ENCODE data around the gene SEM1.
A peak's percentile ranks its signal among the peaks of the same experiment; 100 is the strongest.
"Not testable (repeated sequence)": the region's sequence is repeated elsewhere in the genome, so short reads cannot be mapped to it uniquely, and the experiment has no call there.

SEM1 gene

DNA sequence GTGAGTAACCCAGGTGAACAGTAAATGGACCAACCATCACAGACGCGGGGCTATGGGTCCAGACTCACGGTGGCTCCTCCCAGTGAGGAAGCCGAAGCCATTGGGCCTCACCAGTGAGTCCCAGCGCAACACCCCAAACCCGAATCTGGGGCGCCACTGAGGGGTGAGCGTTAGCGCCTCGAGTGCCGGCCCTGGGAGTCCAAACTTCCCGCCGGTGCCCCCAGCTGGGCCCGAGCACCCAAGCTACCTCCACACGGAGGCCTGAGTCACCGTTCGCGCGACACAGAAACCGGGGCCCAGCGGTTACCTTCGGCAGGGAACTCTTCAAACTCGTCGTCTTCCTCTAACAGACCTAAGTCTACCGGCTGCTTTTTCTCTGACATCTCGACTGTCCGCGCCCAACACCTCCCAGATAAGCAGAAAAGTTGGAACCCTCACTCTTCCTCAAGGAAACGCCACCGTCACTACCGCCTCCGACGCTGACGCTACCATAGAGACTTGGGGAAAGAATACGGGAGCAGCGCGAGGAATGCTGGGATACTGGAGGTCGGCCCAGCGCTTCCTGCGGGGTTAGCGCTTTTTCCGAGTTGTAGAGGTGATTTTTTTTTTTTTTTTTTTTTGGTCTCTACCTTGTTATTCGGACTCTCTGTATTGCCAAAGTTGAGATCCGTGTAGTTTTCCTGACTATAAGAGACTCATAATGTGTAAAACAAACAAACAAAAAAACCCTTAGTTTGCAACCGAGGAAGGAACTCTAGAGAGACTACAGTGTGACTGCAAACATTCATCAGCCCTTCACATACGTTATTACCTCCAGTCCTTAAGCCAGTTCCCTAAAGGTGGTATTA is at the start of gene SEM1:
SEM1 (minus strand) TSS at position 466 of the 848 bp plus-strand sequence; CDS start at position 383, 83 bp downstream.
- peak; percentile 75 for DNase-seq (ENCODE audit: low spot score)

DNA sequence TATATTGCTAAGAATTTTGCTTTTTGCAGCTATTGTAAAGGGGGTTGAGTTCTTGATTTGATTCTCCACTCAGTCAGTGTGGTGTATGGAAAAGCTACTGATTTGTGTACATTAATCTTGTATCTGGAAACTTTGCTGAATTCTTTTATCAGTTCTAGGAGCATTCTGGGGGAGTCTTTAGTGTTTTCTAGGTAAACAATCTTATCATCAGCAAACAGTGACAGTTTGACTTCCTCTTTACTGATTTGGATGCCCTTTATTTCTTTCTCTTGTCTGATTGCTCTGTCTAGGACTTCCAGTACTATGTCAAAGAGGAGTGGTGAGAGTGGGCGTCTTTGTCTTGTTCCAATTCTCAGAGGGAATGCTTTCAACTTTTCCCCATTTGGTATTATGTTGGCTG is 48.2 kb upstream of the SEM1 start:
- not testable (repeated sequence) for DNase-seq (ENCODE audit: low spot score)

DNA sequence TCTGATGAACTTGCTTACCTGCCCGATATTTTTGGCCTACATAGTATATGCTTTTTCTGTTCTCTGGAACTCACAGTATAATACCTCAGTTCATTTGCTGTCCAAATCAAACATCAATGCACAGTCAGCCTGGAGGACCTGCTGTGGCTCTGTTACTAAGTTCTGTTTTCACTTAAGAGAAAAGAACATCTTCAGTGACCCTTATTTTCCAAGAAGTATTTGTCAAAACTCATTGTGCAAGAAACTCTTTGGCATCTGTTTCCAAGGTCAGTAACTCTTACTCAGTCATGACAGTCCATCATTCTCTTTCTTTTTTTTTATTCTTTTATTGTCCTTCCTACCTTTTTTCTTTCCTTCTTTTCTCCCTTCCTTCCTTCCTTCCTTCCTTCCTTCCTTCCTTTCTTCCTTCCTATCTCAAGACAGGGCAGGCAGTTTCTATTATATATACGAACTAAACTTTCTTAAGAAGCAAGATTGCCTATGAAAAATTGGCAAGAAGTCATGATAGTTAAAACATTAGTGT is 37.8 kb upstream of the SEM1 start:
- DNase-seq (ENCODE audit: low spot score): no peak

DNA sequence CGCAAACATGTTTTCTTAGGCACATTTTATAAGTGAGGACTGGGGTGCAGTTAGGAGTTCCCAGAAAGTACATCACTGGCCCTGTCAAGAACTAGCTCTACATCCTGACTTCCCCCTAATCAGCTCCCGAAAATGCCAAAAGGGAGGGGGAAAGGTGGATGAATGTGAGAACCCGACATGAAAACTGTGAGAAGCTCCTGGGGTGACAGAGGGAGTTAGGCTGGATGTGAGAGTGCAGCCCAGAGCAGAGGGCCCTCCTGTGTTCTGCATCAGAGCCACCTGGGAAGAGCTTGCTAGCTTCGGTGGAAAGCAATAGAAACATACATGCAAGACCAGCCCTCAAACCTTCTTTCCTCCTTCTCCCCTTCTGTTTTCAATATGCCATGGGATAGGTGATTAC is 30.5 kb upstream of the SEM1 start:
- no peak for DNase-seq (ENCODE audit: low spot score)

DNA sequence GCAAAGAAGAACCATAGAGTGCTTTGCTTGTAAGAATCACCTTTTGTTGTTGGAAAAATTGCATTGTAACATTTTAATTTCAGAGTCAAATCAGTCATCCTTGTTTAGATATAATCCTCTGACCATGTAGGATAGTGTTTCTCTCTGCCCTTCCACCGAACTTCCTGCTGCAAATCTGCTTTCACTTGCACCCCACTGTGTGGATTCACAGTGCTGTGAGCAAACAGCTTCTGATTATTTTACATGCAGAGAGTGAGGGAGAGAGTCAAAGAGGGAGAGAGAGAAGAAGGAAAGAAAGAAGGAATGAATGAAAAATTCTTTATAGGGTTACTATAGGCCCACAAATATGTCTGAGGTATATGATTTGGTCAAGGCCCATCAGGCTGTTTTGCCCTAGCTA is 30.0 kb upstream of the SEM1 start:
- DNase-seq (ENCODE audit: low spot score): no peak

DNA sequence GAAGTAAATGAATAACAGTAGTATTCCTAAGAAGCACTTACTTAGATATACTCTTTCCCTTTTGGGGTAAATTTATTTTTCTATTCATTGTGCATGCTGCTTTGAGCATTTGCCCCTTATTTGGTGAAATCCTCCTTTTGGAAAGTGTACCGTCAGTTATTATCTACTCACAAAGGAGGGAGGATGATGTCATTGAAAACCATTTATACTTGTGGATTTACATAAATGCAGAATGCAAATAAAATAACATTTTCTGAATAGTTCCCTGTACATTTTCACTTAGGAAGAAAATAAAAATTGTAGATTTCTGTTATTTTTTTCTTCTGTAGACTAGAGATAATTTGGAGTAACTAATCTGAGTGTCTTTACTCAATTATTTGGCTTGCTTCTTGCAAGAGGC is 29.5 kb upstream of the SEM1 start:
- no peak for DNase-seq (ENCODE audit: low spot score)

DNA sequence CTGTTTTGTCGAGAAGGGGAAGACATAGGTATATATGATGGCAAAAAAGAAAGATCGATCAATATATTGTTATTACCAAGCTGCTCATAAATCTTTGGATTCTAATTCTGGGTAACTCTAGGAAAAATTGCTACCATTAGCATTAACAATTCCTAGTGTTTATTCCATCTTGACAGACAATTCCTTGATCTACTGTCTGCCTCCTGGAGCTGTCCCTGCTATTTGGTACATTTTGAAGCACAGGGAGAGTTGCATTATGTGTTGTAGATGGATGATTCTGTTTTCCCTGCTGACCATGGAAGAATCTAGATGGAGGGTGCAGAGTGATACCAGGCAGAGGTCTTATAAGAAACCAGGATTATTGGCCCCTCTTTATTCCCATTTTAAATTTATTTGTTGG is 29.1 kb upstream of the SEM1 start:
- DNase-seq (ENCODE audit: low spot score): no peak

DNA sequence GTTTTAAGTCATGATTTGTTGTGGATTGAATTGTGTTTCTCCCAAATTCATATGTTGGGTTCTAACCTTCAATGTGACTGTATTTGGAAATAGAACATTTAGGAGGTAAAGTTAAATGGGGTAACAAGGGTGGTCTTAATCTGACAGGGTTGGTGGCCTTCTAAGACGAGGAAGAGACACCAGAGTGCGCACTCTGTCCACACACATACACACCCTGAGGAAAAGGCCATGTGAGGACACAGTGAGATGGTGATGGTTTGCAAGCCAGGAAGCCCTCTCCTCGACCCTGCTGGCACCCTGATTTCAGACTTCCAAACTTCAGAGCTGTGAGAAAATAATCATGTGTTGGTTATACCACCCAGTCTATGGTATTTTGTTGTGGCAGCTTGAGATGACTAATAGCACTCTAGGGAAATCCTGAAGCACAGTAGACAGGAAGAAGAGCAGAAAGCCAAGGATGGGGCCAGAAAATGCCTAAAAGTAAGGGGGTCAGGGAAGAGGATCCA is 28.0 kb upstream of the SEM1 start:
- no peak for DNase-seq (ENCODE audit: low spot score)

DNA sequence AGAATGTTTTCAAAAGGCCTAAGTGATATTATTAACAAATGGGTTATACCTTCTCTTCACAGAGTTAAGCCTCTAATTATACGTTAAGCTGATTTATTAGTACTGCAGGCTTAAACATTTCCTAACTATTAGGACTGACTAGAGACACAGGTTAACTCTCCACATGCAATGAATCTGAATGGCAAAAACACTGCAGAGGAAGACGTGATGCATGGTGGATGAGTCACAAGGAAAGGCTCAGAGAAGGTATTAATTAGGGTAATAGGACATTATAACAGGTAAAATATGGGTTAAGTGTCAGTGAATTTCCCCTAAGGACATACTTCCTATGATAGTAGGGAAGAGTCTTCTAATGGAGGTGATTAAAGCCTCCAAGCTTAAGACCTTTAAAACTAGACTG is 24.7 kb upstream of the SEM1 start:
- no peak for DNase-seq (ENCODE audit: low spot score)

DNA sequence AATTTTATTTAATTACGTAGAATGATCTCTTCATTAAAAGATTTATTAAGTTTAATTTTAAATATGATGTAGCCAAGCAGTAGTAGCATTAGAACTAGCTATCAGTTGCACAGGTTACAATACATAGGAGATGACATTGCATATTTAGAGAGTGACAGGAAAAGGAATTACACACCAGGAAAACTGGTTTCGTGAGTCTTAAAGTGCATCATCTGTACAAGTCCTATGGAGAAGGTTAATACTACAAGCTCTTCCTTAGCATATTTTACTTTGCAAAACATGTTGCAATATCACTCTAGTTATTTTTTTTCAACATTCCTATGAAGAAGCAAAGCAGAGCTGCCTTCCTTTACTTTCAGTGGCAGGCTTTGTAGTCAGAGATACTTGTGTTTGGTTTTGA is 20.2 kb upstream of the SEM1 start:
- no peak for DNase-seq (ENCODE audit: low spot score)

DNA sequence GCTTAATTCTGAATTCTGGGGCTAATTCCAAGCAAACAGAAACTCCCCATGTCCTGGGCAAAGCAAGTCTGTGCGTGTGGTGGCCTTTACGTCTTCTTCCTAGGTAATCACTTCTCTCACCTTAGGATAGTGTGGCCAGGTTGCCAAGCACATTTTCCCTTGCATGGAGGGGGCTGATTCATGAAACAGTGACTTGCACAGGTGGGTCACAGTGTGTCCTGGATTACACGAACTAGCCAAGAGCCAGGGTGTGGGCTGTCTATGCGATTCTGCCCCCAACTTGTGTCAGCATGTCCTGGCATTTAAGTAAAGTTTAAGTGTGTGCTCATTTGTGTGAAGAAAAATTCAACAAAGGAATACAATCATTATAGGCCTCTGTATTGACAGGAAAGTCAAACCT is 18.5 kb upstream of the SEM1 start:
- no peak for DNase-seq (ENCODE audit: low spot score)

DNA sequence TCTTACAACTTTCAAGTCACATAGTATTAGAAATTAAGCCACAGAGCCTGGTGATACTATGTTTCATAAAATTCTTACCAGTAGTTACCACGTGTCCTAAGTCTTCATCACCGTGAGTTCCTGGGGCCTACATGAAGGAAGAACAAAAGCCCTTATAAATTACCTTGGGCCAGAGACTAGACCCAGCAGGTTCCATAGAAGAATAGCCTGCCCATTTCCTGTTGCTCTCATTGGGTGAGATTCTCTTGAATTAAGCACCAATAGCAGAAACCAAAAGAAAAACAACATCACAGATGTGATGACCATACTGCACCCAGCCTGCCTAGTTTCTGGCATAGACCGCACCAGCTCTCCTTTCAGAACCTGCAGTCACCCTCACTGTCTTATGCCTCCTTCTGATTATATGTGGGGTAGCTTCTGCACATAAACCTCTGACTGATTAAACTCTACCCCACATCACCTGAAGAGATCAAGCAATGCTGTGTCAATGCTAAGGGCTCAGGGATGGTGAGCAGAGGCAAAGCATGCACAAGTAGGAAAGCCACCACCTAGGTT is 18.0 kb upstream of the SEM1 start:
- DNase-seq (ENCODE audit: low spot score): no peak

DNA sequence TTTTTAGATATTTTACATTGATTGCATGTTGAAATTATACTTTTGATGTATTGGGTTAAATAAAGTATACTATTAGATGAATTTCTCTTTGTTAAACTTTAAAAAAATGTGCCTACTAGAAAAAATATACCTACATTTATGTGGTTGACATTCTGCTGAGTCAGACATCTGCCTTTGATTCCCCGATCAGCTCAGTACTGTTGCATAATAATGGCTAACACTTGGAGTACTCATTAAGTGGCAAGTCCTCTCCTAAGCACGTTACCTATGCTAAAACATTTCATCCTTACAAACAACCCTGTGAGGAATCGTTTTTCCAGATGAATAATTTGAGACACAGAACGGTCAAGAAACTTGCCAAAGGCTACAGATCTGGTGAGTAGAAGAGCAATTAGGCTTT is 14.0 kb upstream of the SEM1 start:
- DNase-seq (ENCODE audit: low spot score): no peak

DNA sequence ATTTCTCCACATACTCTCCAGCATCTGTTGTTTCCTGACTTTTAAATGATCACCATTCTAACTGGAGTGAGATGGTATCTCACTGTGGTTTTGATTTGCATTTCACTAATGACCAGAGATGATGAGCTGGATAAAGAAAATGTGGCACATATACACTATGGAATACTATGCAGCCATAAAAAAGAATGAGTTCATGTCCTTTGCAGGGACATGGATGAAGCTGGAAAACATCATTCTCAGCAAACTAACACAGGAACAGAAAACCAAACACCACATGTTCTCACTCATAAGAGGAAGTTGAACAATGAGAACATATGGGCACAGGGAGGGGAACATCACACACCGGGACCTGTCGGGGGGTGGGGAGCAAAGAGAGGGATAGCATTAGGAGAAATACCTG is 13.3 kb upstream of the SEM1 start:
- DNase-seq (ENCODE audit: low spot score): not testable (repeated sequence)

DNA sequence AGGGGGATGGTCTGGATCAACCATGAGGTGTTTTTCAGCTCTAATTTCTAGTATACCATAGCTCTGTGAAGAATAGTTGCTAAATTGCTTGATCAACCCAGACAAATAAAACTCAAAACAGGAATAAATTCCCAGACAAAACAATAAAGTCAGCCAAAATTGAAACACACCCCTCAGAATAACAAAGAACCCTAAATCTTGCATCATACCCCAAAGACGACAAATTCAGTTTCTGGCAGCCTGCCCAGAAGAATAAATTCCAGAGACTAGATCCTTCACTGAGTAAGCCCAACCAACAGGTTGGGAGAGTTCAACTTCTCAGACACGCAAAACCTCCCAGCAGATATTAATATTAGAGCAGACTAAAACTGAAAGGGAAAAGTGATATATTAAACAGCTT is 11.2 kb upstream of the SEM1 start:
- no peak for DNase-seq (ENCODE audit: low spot score)

DNA sequence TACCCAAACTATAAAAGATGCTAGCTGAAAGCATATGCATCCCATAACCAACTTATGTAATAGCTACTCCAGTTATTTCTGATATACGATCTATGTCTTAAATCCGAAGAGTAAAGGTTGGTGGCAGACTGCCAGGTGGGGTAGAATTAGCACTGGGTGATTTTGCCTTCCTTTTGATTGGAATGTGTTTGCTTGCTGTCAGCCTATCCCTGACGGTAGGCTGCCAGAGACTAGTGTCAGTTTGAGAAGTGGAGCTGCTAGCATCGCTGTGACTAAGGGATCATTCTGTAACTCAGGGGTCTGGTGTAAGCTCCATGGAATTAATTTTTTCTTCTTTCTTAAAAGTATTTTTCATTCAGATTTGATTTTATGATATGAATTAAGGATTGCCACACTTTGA is 9.5 kb upstream of the SEM1 start:
- no peak for DNase-seq (ENCODE audit: low spot score)

DNA sequence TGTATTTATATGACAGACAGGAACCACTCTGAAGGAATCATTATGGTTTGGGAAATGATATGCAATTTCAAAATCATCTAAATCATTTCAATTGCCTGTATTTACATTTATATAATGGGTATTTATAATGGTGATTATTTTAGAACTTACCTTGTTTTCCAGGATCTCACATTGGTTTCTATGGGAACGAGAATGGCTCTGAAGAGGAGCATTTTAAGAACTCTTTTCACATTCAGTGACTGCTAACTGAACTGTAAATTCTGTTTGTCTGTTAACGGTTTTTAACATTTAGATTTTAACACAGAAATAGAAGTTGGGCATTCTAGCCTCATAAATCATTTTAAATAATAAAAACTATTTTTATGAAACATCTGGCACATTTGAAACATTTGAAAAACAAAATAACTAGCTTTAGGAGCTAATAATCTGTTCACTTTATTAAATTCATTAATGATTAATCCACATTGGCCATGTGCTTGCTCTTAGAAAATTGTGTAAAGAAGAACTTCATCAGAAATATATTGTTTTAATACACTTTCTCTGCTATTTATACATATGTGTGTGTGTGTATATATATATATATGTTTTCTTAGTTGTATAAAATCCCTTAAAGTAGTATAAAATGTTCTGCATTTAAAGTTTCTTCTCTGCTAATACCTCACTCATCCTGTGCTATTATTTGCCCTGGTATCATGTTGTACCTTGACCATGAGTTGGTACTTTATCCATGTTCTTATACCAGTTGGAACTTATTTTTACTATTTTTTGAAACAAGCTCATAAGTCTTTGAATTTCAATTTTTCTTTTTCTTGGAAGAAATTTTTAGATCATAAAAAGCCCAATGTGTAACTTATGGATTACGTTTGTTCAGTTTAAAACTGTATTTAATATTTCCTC is 8.7 kb upstream of the SEM1 start:
- DNase-seq (ENCODE audit: low spot score): no peak

DNA sequence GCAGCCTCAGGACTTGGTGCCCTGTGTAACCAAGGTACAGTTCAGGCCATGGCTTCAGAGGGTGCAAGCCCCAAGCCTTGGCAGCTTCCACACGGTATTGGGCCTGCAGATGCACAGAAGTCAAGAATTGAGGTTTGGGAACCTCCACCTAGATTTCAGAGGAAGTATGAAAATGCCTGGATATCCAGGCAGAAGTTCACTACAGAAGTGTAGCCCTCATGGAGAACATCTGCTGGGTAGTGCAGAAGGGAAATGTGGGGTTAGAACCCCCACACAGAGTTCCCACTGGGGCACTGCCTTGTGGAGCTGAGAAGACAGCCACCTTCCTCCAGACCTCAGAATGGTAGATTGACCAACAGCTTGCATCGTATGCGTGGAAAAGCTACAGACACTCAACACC is 3.4 kb upstream of the SEM1 start:
- DNase-seq (ENCODE audit: low spot score): no peak

DNA sequence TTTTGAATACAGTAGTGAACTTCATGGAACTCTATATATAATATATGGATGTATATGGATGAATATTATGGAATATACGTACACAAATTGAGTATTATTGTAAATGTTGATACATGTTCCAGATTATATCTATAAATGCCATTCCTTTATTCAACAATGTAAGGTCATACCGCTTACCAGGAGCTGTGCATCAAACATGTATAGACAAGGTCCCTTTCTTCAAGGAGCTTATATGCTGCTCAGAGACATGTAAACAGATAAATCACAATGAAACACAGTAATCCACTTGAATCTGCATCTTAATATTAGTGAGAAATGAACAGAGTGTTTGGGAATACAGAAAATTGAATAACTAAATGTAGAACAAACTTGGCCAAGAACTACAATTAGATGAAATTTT is 898 bp upstream of the SEM1 start:
- DNase-seq (ENCODE audit: low spot score): no peak

DNA sequence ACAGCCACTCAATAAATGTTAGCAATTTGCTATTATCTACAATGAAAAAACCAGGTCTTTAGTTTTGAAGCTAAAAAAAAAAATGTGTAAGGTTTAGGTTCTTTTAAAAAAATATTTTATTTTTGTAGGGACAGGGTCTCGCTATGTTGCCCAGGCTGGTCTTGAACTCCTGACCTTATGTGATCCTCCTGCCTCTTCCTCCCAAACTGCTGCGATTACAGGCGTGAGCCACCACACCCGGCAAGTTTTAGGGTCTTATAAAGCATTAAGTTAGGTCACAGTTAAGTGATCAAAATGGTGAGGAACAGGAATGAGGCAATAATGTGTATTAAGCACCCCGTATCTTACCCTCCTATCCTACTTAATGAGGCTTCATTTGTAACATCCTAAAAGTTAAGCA is 774 bp downstream of the SEM1 start:
- no peak for DNase-seq (ENCODE audit: low spot score)

DNA sequence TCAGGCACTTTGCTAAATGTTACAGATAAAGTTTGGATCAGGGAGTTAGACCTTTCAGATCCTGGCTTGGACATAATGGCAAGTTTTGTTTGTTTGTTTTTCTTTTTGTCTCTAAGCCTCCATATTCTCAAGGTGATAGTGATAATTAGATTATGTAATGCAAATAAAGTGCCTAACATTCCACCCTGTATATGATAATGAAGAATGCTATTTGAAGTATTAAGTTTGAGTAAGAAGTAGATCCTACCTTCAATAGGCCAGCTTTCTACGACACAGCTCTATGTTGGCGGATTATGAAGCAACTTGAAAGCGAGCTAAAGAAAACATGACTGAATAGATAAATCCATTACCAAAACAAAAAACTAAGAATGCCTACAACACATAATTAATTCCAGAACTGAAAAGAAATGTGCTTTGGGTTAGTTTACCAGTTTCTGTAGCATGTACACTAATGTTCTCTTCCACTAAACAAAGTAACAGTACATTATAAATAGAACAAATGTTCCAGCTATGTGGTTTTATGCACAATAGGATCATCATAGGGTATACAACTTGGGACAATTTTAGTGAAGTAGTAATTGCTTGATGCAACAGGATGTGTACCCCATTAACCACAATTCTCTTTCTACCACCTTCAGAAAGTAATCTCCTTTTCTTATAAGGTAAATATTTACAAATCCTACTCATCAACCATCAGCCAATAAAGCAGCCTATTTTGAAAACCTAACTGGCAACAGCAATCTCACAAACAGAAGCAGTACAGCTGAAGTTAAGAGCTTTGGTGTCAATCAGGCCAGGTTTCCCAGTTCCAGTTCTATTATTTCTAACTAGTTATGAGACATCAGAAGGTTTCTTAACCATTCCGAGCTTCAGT is 1.5 kb downstream of the SEM1 start:
- DNase-seq (ENCODE audit: low spot score): no peak

DNA sequence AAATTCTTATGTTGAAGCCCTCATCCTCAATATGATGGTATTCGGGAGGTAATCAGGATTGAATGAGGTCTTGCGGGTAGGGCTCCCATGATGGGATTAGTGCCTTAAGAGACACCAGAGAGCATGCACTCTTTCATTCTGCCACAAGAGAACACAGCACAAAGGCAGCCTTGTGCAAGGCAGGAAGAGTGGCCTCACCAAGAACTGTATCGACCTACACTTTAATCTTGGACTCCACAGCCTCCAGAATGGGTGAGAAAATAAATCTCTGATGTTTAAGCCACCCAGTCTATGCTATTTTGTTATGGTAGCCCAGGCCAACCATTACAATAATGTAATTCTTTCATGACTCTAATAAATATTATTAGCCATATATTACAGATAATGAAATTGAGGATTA is 8.4 kb downstream of the SEM1 start:
- DNase-seq (ENCODE audit: low spot score): no peak
